ENCODE data around the gene COPZ1. TPM values are rescaled to one million over a fixed set of nuclear protein-coding genes. Genes with fewer than 3 reads are reported as not detected.
A peak's percentile ranks its signal among the peaks of the same experiment; 100 is the strongest.

Gene COPZ1
- total and polyA plus RNA-seq, 9 of the 15 experiments (the other 6 are each of a cell fraction or from before 2014, with no cell fraction given): 137 to 487 (median 233) TPM

GRCh38 chr12:54279632-54280467 is 45.1 kb upstream of the COPZ1 start, which contains the start of gene CBX5 (continued):
- TF ChIP-seq ZNF280A (IDR thresholded peaks at IDR 0.05; ENCODE audit: low read depth, partially characterized antibody) (no peak), L3MBTL2 (IDR thresholded peaks at IDR 0.05) (peak; percentile 96), ZEB2 (IDR thresholded peaks at IDR 0.05) (no peak), CHD7 (IDR thresholded peaks at IDR 0.05; ENCODE audit: low read depth, low read length) (no peak), TAF7 (tag; IDR thresholded peaks at IDR 0.05) (peak; percentile 75), ZNF507 (tag; conservative IDR thresholded peaks at IDR 0.05) (no peak), PYGO2 (tag; IDR thresholded peaks at IDR 0.05) (no peak), ZNF551 (CRISPR knock-in tag; IDR thresholded peaks at IDR 0.05) (no peak), ZNF134 (CRISPR knock-in tag; conservative IDR thresholded peaks at IDR 0.05) (no peak), OTX1 (CRISPR knock-in tag; IDR thresholded peaks at IDR 0.05) (no peak), MYNN (IDR thresholded peaks at IDR 0.05) (no peak), MYNN (CRISPR knock-in tag; IDR thresholded peaks at IDR 0.05) (no peak), POLR2AphosphoS2 (IDR thresholded peaks at IDR 0.05; ENCODE audit: low read length) (peak; percentile 86), HNRNPUL1 (IDR thresholded peaks at IDR 0.05; ENCODE audit: low read length) (no peak)
